ENCODE data around the gene PARD3B. TPM values are rescaled to one million over a fixed set of nuclear protein-coding genes. Genes with fewer than 3 reads are reported as not detected.

PARD3B gene
- total and polyA plus RNA-seq, 2 of the 13 experiments (the other 11 are each of a cell fraction or from before 2014, with no cell fraction given), result 0.71 to 2.3 TPM

- Histone ChIP-seq H3K4me2 (ENCODE audit: low read depth, low read length) (no peak overlapping the region), H3K4me3 (replicated peaks in 1 of 3; ENCODE audit: insufficient read depth in 1 of 3, low read depth in 2 of 3, low read length in 3 of 3) (no peak overlapping the region), H3K4me1 (ENCODE audit: insufficient read depth, low read length) (no peaks in the 10 kb centered on the region), H3K27me3 (ENCODE audit: control insufficient read depth in 1 of 2, insufficient read depth in 2 of 2, low read length in 2 of 2) (no peaks in the 10 kb centered on the region), H2AFZ (ENCODE audit: low read length) (no peak overlapping the region), H3K9ac (ENCODE audit: insufficient read depth, low read depth, low read length) (no peak overlapping the region), H3K36me3 (replicated peaks in 1 of 2; ENCODE audit: control insufficient read depth in 1 of 2, insufficient read depth in 2 of 2, low read length in 2 of 2) (no peaks in the 10 kb centered on the region), H3K79me2 (ENCODE audit: insufficient read depth, low read length) (no peaks in the 10 kb centered on the region), H4K20me1 (ENCODE audit: insufficient read depth, low read length) (no peaks in the 10 kb centered on the region), H3K9me3 (ENCODE audit: low read length) (peaks cover 4% of the 10 kb centered on the region; the same call in 1 of the 2 replicates), H3K27ac (ENCODE audit: extremely low read length, insufficient read depth, low read length) (no peak overlapping the region)
- in situ Hi-C loops (cut with HindIII; ENCODE audit: extremely low pct_ligation_motif_present, low pct_unique_long_range_greater_than_20kb), result no loop called here
- ATAC-seq (no peak), DNase-seq (ENCODE audit: low spot score) (no peak), FAIRE-seq (no peak)
- TF ChIP-seq ZNF556 (CRISPR knock-in tag; IDR thresholded peaks at IDR 0.05; ENCODE audit: borderline replicate concordance) (no peak), ZBTB38 (CRISPR knock-in tag; IDR thresholded peaks at IDR 0.05) (no peak), PREB (CRISPR knock-in tag; IDR thresholded peaks at IDR 0.05) (no peak), CEBPB (IDR thresholded peaks at IDR 0.05; ENCODE audit: borderline replicate concordance, low read depth, low read length) (peak; percentile 60), NFRKB (IDR thresholded peaks at IDR 0.05) (no peak), ARNT (IDR thresholded peaks at IDR 0.05) (no peak)
- no TSS peak for BruUV-seq (replicated peaks)
- POLR2A ChIA-PET, result no interaction called here
- WGBS (ENCODE audit: low lambda C conversion rate), result 37% methylated on average over 1 of the region's 1 CpG
- CTCF ChIA-PET (ENCODE audit: low intra/inter-chr PET ratio, low total read pairs), result no interaction called here
- intact Hi-C loops (cut with micrococcal nuclease; ENCODE audit: unreplicated experiment), result no loop called here
These were observed 524.7 kb downstream of the PARD3B start for GRCh38 chr2:205069928-205070327.

GRCh38 chr2:205070889-205071288, 525.6 kb downstream of the PARD3B start:
- WGBS (ENCODE audit: low lambda C conversion rate), result 55% methylated on average over 1 of the region's 1 CpG
- Histone ChIP-seq H3K27me3 (ENCODE audit: control insufficient read depth in 1 of 2, insufficient read depth in 2 of 2, low read length in 2 of 2) (no peaks in the 10 kb centered on the region), H3K4me2 (ENCODE audit: low read depth, low read length) (no peak overlapping the region), H3K4me3 (replicated peaks in 1 of 3; ENCODE audit: insufficient read depth in 1 of 3, low read depth in 2 of 3, low read length in 3 of 3) (no peak overlapping the region), H3K9ac (ENCODE audit: insufficient read depth, low read depth, low read length) (no peak overlapping the region), H3K79me2 (ENCODE audit: insufficient read depth, low read length) (no peaks in the 10 kb centered on the region), H3K9me3 (ENCODE audit: low read length) (peaks cover 4% of the 10 kb centered on the region; the same call in 1 of the 2 replicates), H3K27ac (ENCODE audit: extremely low read length, insufficient read depth, low read length) (no peak overlapping the region), H3K4me1 (ENCODE audit: insufficient read depth, low read length) (no peaks in the 10 kb centered on the region), H3K36me3 (replicated peaks in 1 of 2; ENCODE audit: control insufficient read depth in 1 of 2, insufficient read depth in 2 of 2, low read length in 2 of 2) (no peaks in the 10 kb centered on the region), H4K20me1 (ENCODE audit: insufficient read depth, low read length) (no peaks in the 10 kb centered on the region), H2AFZ (ENCODE audit: low read length) (no peak overlapping the region)
- no peak for ATAC-seq
- POLR2A ChIA-PET, result no interaction called here
- in situ Hi-C loops (cut with HindIII; ENCODE audit: extremely low pct_ligation_motif_present, low pct_unique_long_range_greater_than_20kb) (no loop called here), intact Hi-C loops (cut with micrococcal nuclease; ENCODE audit: unreplicated experiment) (no loop called here)
- no peak for FAIRE-seq
- DNase-seq (ENCODE audit: low spot score), result no peak
- BruUV-seq (replicated peaks), result no TSS peak
- CTCF ChIA-PET (ENCODE audit: low intra/inter-chr PET ratio, low total read pairs), result no interaction called here
- TF ChIP-seq, protein P1, sequence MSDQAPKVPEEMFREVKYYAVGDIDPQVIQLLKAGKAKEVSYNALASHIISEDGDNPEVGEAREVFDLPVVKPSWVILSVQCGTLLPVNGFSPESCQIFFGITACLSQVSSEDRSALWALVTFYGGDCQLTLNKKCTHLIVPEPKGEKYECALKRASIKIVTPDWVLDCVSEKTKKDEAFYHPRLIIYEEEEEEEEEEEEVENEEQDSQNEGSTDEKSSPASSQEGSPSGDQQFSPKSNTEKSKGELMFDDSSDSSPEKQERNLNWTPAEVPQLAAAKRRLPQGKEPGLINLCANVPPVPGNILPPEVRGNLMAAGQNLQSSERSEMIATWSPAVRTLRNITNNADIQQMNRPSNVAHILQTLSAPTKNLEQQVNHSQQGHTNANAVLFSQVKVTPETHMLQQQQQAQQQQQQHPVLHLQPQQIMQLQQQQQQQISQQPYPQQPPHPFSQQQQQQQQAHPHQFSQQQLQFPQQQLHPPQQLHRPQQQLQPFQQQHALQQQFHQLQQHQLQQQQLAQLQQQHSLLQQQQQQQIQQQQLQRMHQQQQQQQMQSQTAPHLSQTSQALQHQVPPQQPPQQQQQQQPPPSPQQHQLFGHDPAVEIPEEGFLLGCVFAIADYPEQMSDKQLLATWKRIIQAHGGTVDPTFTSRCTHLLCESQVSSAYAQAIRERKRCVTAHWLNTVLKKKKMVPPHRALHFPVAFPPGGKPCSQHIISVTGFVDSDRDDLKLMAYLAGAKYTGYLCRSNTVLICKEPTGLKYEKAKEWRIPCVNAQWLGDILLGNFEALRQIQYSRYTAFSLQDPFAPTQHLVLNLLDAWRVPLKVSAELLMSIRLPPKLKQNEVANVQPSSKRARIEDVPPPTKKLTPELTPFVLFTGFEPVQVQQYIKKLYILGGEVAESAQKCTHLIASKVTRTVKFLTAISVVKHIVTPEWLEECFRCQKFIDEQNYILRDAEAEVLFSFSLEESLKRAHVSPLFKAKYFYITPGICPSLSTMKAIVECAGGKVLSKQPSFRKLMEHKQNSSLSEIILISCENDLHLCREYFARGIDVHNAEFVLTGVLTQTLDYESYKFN (CRISPR knock-in tag; conservative IDR thresholded peaks at IDR 0.05), result no peak
- TF ChIP-seq ELF4 (CRISPR knock-in tag; IDR thresholded peaks at IDR 0.05; ENCODE audit: borderline replicate concordance), result no peak
- TF ChIP-seq, protein P2, sequence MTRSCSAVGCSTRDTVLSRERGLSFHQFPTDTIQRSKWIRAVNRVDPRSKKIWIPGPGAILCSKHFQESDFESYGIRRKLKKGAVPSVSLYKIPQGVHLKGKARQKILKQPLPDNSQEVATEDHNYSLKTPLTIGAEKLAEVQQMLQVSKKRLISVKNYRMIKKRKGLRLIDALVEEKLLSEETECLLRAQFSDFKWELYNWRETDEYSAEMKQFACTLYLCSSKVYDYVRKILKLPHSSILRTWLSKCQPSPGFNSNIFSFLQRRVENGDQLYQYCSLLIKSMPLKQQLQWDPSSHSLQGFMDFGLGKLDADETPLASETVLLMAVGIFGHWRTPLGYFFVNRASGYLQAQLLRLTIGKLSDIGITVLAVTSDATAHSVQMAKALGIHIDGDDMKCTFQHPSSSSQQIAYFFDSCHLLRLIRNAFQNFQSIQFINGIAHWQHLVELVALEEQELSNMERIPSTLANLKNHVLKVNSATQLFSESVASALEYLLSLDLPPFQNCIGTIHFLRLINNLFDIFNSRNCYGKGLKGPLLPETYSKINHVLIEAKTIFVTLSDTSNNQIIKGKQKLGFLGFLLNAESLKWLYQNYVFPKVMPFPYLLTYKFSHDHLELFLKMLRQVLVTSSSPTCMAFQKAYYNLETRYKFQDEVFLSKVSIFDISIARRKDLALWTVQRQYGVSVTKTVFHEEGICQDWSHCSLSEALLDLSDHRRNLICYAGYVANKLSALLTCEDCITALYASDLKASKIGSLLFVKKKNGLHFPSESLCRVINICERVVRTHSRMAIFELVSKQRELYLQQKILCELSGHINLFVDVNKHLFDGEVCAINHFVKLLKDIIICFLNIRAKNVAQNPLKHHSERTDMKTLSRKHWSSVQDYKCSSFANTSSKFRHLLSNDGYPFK (CRISPR knock-in tag; IDR thresholded peaks at IDR 0.05; ENCODE audit: borderline replicate concordance), result no peak

All from HepG2 (cell line).